HK-2 (cell line): ENCODE data around the gene C1orf94.

ENCODE experiments used
- DNase-seq: peaks from one replicate; pipeline ENCODE4 v3.0.0-alpha.2; 2018; ENCODE audit not compliant: unreplicated experiment

Gene C1orf94

DNA sequence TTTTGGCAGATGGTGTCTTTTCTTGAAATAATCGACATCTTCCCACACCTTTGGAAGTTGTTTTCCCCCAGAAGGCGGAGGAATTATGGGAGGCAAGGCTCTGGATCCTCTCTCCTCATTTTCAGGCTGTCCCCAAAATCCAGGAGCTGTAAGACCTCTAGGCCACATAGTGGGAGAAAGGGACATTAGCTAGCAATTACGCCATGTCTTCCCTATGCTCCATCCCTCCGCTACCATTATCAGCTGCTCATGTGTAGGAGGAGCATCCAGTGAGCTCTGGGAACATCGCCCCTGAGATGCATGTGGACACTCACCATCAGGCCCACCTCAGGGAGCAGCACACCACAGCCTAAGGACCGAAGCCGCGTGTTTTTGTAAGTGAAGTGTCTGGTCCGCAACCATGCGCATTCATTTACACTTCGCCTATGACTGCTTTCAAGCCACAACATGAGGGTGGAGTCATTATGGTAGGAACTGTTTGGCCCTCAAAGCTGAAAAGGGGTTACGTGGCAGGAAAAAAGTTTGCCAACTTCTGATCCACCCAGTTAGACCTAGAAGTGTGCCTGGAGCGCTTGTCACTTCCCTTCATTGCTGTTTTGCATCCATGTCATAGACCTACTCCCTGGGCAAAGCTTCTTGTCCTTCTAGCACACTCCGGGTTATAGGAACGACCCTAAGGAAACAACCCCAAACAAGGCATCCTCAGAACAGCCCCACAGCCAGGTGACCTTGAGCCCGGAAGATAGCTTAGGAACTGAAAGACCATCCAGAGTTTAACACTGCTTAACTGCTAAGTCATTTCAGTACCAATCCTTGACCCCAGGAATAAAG, 85.5 kb downstream of the C1orf94 start:
- no peak for DNase-seq

DNA sequence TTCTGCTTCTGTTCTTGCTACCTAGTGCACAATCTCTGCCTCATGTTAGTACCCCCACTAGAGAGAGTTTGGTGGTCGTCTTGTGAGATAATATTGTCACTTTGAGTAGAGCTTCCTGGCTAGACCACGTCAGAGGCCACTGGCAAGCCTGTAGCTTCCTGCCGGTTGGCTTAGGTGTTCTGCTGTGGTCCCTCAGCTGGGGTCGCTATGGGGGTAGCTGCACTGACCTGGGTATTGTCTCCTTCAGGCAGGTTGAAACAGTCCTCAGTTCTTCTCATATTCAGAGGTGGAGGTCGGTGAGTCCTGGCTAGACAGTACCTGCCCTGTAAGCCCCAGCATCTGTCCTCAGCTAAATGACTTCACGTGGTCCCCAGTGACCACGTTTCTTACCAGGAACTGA, 86.2 kb downstream of the C1orf94 start:
- no peak for DNase-seq

DNA sequence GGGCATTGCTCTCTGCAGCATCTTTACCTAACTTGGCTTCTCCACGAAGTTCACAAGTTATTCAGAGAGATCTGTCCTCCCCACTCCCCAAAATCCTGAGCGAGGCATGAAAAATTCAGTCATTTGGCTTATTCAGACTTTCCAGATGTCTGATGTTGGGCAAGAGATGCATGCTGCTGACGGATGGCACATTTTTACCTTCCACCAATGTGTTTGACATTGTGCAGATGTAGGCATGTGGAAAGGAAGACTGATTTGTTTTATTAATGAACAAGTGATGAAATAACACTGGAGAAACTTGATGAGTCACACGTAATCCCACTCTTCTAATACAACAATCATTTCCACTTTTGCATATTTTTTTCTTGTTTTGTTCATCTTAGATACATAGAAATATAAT, 86.7 kb downstream of the C1orf94 start:
- DNase-seq = no peak

DNA sequence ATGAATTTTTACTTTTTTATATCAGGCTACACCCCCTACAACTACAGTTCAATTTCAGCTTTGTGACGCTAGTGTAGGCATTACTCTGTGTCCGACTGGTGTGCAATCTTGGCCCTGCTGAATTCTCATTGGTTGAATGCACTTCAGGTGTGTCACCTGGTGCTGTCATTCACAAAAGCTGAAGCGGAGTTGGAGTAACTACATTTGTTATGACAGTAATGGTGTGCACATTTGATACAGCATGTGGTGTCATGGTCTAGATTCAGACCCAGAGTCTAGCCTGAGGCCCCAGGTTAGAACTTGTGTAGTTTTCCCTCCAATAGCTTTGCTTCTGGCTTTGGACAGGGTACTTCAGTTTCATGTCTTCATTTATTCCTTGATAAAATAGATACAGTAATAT, 88.7 kb downstream of the C1orf94 start:
- no peak for DNase-seq

DNA sequence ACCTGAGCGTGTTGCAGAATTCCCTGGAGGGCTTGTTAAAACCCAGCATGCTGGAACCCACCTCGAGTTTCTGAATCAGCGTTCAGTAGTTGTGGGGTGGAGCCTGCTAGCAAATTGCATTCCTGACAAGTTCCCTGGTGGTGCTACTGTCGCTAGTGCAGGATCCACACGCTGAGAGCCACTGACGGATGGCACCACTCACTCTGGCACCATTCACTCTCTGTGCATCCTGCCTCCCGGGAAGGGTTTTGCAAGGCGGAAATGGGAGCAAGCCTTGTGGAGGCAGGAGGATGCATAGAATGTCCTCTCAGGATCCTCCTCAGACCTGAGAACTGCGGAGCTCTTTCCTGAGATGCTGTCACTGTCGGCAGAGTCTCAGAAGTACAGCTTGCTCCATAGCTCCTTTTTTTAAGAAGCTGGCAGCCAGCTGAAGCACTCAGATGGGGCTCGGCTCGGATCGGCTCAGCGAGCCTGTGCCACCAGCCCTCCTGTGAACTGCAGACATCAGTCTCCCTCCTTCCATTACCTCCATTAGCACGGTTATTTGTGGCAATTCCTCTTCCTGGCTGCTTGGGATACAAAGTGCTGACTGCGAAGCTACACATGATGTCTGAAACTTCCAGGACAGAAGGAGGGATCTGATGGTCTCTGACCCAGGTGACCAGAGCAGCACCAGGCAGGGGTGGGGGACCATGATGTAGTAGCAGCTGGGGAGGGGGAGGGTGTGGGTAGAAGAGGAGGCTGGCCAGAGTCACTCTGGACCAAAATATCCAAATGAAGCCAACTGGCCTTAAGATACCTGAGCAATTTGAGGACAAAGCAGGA, 89.6 kb downstream of the C1orf94 start:
- DNase-seq = no peak

DNA sequence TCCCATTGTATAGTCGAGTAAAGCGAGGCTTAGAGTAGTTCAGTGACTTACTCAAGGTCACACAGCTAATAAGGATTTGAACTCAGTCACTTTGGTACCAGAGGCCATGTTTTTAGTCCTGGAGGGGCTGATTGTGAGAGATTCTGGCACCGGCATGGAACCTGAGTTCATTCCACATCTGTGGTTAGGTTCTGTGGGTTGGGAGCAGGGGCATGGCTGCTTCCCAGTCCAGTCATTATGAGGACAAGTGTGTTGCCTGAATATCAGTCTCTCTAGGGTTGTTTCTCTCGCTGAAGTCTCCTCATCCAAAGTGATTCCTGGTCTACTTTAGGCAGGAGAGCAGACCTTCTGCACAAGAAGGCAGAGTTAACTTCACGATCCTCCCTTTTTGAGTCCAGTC, 90.6 kb downstream of the C1orf94 start:
- no peak for DNase-seq

DNA sequence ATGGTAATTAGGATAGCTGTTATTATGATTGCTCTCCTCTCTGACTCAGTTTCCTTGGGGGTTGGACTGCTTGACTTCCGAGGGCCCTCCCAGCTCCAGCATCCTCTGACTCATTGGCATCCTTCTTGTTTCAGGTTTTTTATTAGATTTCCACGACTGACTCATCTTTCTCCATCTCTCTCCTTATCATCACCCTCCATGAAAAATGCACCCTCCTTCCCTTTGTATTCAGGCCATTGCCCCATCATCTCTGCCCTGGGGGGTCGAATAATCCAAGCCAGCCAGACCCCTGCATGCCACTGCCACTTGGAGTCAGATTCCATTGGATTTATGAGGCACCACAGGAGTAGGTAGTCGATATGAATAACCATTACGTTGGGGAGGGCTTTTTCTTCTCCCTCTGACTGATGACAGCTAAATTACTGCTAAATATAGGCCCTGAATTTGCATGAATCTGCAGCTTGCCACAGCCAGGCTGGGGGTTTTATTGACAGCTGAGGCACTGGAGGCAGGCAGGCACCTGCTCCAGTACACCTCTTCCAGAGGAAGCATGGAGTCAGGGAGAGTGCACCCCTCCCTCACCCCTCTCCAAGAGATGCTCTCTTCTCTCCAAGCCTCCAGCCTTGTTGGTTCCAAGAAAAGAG, 91.7 kb downstream of the C1orf94 start:
- DNase-seq = no peak
